ENCODE data around the gene COP1. TPM values are rescaled to one million over a fixed set of nuclear protein-coding genes. Genes with fewer than 3 reads are reported as not detected.

COP1 gene
- total RNA-seq, 1 donor from 2014 or later: 64.9 TPM

- H3K27ac Mint-ChIP-seq (ENCODE audit: unreplicated experiment): no peak overlapping the region
- no peak for TF ChIP-seq CTCF (IDR thresholded peaks at IDR 0.05; ENCODE audit: unreplicated experiment)
- H3K4me1 Mint-ChIP-seq (ENCODE audit: unreplicated experiment): no peaks in the 10 kb centered on the region
- H3K27me3 Mint-ChIP-seq (ENCODE audit: unreplicated experiment): no peaks in the 10 kb centered on the region
- H3K36me3 Mint-ChIP-seq (ENCODE audit: low read depth, unreplicated experiment): peaks cover 3% of the 10 kb centered on the region
- no peak overlapping the region for H3K4me3 Mint-ChIP-seq (ENCODE audit: unreplicated experiment)
- DNase-seq (ENCODE audit: low spot score): no peak
- no peaks in the 10 kb centered on the region for H3K9me3 Mint-ChIP-seq (ENCODE audit: unreplicated experiment)
These were observed 84.8 kb downstream of the COP1 start for GRCh38 chr1:176122282-176122681.

DNA sequence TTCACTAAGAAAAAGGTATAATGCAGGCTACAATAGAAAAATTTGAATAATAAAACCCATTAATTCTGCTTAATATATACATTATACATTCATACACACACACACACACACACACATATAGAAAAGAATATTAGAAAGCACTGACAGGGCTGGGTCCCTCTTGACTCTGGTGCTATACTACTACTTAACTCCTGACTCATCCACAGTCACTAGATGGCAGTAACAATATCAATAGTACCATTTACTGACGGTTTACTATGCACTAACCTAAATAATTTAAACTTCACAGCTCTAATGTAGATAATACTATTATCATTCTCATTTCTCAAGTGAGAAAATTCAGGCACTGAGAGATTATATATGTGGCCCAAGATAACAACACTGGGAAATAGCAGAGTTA lies 87.5 kb downstream of the COP1 start:
- Mint-ChIP-seq H3K27ac (ENCODE audit: unreplicated experiment) (no peak overlapping the region), H3K4me1 (ENCODE audit: unreplicated experiment) (no peaks in the 10 kb centered on the region), H3K9me3 (ENCODE audit: unreplicated experiment) (no peaks in the 10 kb centered on the region), H3K36me3 (ENCODE audit: low read depth, unreplicated experiment) (peaks cover 4% of the 10 kb centered on the region), H3K27me3 (ENCODE audit: unreplicated experiment) (no peaks in the 10 kb centered on the region), H3K4me3 (ENCODE audit: unreplicated experiment) (no peak overlapping the region)
- DNase-seq (ENCODE audit: low spot score): no peak
- TF ChIP-seq CTCF (IDR thresholded peaks at IDR 0.05; ENCODE audit: unreplicated experiment): no peak

DNA sequence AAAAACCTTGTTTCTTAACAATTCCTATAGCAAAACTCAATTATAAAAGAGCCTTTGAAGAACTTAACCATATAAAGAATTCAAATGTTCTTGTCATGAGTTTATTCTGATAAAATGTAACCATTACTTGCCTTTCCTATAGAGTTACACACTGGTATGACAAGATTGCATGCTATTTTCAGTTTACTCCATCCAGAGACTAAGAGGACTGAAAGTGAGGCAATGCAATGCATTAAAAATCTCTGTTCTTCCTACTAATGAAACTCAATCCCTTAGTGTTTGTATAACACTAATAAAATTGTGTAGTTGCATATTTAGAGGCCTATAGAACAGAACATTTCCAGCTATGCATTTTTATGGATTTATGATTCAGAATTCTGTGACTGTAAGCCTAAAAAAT lies 88.1 kb downstream of the COP1 start:
- no peak overlapping the region for H3K27ac Mint-ChIP-seq (ENCODE audit: unreplicated experiment)
- no peak for TF ChIP-seq CTCF (IDR thresholded peaks at IDR 0.05; ENCODE audit: unreplicated experiment)
- no peak for DNase-seq (ENCODE audit: low spot score)
- no peaks in the 10 kb centered on the region for H3K9me3 Mint-ChIP-seq (ENCODE audit: unreplicated experiment)
- H3K36me3 Mint-ChIP-seq (ENCODE audit: low read depth, unreplicated experiment): peaks cover 4% of the 10 kb centered on the region
- no peaks in the 10 kb centered on the region for H3K4me1 Mint-ChIP-seq (ENCODE audit: unreplicated experiment)
- H3K27me3 Mint-ChIP-seq (ENCODE audit: unreplicated experiment): no peaks in the 10 kb centered on the region
- H3K4me3 Mint-ChIP-seq (ENCODE audit: unreplicated experiment): no peak overlapping the region

- no peaks in the 10 kb centered on the region for H3K27me3 Mint-ChIP-seq (ENCODE audit: unreplicated experiment)
These were observed 95.3 kb downstream of the COP1 start for GRCh38 chr1:176111835-176112234.

DNA sequence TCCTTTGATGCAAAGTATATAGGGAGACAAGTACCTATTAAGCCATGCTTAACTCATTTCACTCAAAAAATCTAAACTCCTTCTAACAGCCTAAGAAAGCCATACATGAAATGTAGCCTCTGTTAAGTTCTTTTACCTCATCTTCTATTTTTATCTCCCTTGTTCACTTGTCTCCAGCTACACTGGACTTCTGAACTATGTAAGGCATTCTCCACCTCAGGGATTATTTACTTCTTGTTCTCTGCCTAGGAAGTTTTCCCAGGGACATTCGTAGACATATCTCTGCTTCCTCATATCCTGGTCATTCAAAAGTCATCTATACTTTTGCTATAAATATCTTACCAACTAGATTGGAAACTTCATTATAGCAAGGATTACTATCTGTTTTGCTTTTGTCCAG lies 96.9 kb downstream of the COP1 start:
- Mint-ChIP-seq H3K9me3 (ENCODE audit: unreplicated experiment) (no peaks in the 10 kb centered on the region), H3K27me3 (ENCODE audit: unreplicated experiment) (no peaks in the 10 kb centered on the region), H3K27ac (ENCODE audit: unreplicated experiment) (no peak overlapping the region)

More at GRCh38 chr1:176111835-176112234, 95.3 kb downstream of the COP1 start:
- no peak for DNase-seq (ENCODE audit: low spot score)
- Mint-ChIP-seq H3K4me3 (ENCODE audit: unreplicated experiment) (no peak overlapping the region), H3K9me3 (ENCODE audit: unreplicated experiment) (no peaks in the 10 kb centered on the region), H3K4me1 (ENCODE audit: unreplicated experiment) (no peaks in the 10 kb centered on the region), H3K27ac (ENCODE audit: unreplicated experiment) (no peak overlapping the region), H3K36me3 (ENCODE audit: low read depth, unreplicated experiment) (peaks cover 10% of the 10 kb centered on the region)
- no peak for TF ChIP-seq CTCF (IDR thresholded peaks at IDR 0.05; ENCODE audit: unreplicated experiment)

More for the DNA sequence above, 96.9 kb downstream of the COP1 start:
- Mint-ChIP-seq H3K36me3 (ENCODE audit: low read depth, unreplicated experiment) (peaks cover 11% of the 10 kb centered on the region), H3K4me3 (ENCODE audit: unreplicated experiment) (no peak overlapping the region), H3K4me1 (ENCODE audit: unreplicated experiment) (no peaks in the 10 kb centered on the region)
- no peak for TF ChIP-seq CTCF (IDR thresholded peaks at IDR 0.05; ENCODE audit: unreplicated experiment)
- DNase-seq (ENCODE audit: low spot score): no peak

Measured in endothelial cell (in vitro differentiated cells).